ENCODE data around the gene GABPA.

Gene GABPA

DNA sequence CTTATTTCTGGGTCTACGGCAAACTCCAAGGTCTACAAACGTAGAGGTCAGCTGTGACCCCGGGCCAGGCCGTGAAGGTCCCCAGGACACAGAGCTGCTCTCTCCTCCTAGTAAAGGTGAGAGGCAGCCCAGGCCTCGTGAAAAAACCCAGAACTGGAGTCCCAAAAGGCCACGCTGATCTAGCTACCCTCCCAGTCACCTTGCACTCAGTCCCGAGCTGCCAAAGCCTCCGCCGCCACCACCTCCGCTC lies 193 bp upstream of the GABPA start:
- Histone ChIP-seq H3K27me3 (replicated peaks; ENCODE audit: insufficient read depth, low read length) (no peaks in the 10 kb centered on the region), H2AFZ (ENCODE audit: low read length) (peak overlapping the region; percentile 61; the same call in 1 of the 2 replicates), H3K36me3 (replicated peaks; ENCODE audit: insufficient read depth, low read length) (peaks cover under 1% of the 10 kb centered on the region; the same call in 1 of the 2 replicates), H3F3A (ENCODE audit: insufficient read depth, low read length) (peaks cover 12% of the 10 kb centered on the region; the same call in 1 of the 2 replicates), H3K79me2 (ENCODE audit: low read length) (peaks cover 88% of the 10 kb centered on the region), H3K27ac (ENCODE audit: low read length) (peak overlapping the region; percentile 99), H3K9ac (ENCODE audit: low read length) (peak overlapping the region; percentile 95), H3K4me3 (ENCODE audit: low read length) (peak overlapping the region; percentile 97), H3K4me2 (ENCODE audit: low read depth, low read length) (peak overlapping the region; percentile 89), H3K9me2 (replicated peaks; ENCODE audit: insufficient read depth, low read length) (no peaks in the 10 kb centered on the region), H4K20me1 (ENCODE audit: insufficient read depth, low read length) (no peaks in the 10 kb centered on the region), H3K9me3 (replicated peaks; ENCODE audit: insufficient read depth, low read length) (no peaks in the 10 kb centered on the region), H3K4me1 (ENCODE audit: low read length) (peaks cover 24% of the 10 kb centered on the region)
- no peak for DNase-seq
- no peak for TF ChIP-seq EZH2phosphoT487 (IDR thresholded peaks at IDR 0.05; ENCODE audit: low read length)
- TF ChIP-seq CTCF (IDR thresholded peaks at IDR 0.05; ENCODE audit: low read length) = no peak
- no peak for TF ChIP-seq EZH2 (optimal IDR thresholded peaks at IDR 0.05; ENCODE audit: low read depth, low read length)

GRCh38 chr21:25735646-25736597 lies 1.1 kb downstream of the GABPA start:
- H3K4me1 ChIP-seq (ENCODE audit: low read length) = peaks cover 24% of the 10 kb centered on the region
- TF ChIP-seq EZH2 (optimal IDR thresholded peaks at IDR 0.05; ENCODE audit: low read depth, low read length) = no peak
- no peak for TF ChIP-seq EZH2phosphoT487 (IDR thresholded peaks at IDR 0.05; ENCODE audit: low read length)
- no peak for TF ChIP-seq CTCF (IDR thresholded peaks at IDR 0.05; ENCODE audit: low read length)
- no peaks in the 10 kb centered on the region for H3K36me3 ChIP-seq (replicated peaks; ENCODE audit: insufficient read depth, low read length)
- H3K27ac ChIP-seq (ENCODE audit: low read length) = peak overlapping the region; percentile 99
- no peaks in the 10 kb centered on the region for H4K20me1 ChIP-seq (ENCODE audit: insufficient read depth, low read length)
- peak overlapping the region; percentile 95 for H3K9ac ChIP-seq (ENCODE audit: low read length)
- H3K4me3 ChIP-seq (ENCODE audit: low read length) = peak overlapping the region; percentile 97
- peak overlapping the region; percentile 95 for H2AFZ ChIP-seq (ENCODE audit: low read length)
- H3K79me2 ChIP-seq (ENCODE audit: low read length) = peaks cover 89% of the 10 kb centered on the region
- peaks cover 12% of the 10 kb centered on the region; the same call in 1 of the 2 replicates for H3F3A ChIP-seq (ENCODE audit: insufficient read depth, low read length)
- H3K9me3 ChIP-seq (replicated peaks; ENCODE audit: insufficient read depth, low read length) = no peaks in the 10 kb centered on the region
- DNase-seq = peak; percentile 72
- H3K27me3 ChIP-seq (replicated peaks; ENCODE audit: insufficient read depth, low read length) = no peaks in the 10 kb centered on the region
- no peaks in the 10 kb centered on the region for H3K9me2 ChIP-seq (replicated peaks; ENCODE audit: insufficient read depth, low read length)
- peak overlapping the region; percentile 93 for H3K4me2 ChIP-seq (ENCODE audit: low read depth, low read length)

- peaks cover 12% of the 10 kb centered on the region; the same call in 1 of the 2 replicates for H3F3A ChIP-seq (ENCODE audit: insufficient read depth, low read length)
- H4K20me1 ChIP-seq (ENCODE audit: insufficient read depth, low read length) = no peaks in the 10 kb centered on the region
- H3K4me1 ChIP-seq (ENCODE audit: low read length) = peaks cover 24% of the 10 kb centered on the region
- H3K79me2 ChIP-seq (ENCODE audit: low read length) = peaks cover 74% of the 10 kb centered on the region
- TF ChIP-seq CTCF (IDR thresholded peaks at IDR 0.05; ENCODE audit: low read length) = no peak
- no peak for TF ChIP-seq EZH2 (optimal IDR thresholded peaks at IDR 0.05; ENCODE audit: low read depth, low read length)
- no peak for TF ChIP-seq EZH2phosphoT487 (IDR thresholded peaks at IDR 0.05; ENCODE audit: low read length)
- no peaks in the 10 kb centered on the region for H3K27me3 ChIP-seq (replicated peaks; ENCODE audit: insufficient read depth, low read length)
- H3K9me3 ChIP-seq (replicated peaks; ENCODE audit: insufficient read depth, low read length) = no peaks in the 10 kb centered on the region
- no peak overlapping the region for H3K9ac ChIP-seq (ENCODE audit: low read length)
- no peaks in the 10 kb centered on the region for H3K36me3 ChIP-seq (replicated peaks; ENCODE audit: insufficient read depth, low read length)
- no peak overlapping the region for H3K27ac ChIP-seq (ENCODE audit: low read length)
- no peak overlapping the region for H3K4me2 ChIP-seq (ENCODE audit: low read depth, low read length)
- H2AFZ ChIP-seq (ENCODE audit: low read length) = no peak overlapping the region
- H3K9me2 ChIP-seq (replicated peaks; ENCODE audit: insufficient read depth, low read length) = no peaks in the 10 kb centered on the region
- H3K4me3 ChIP-seq (ENCODE audit: low read length) = no peak overlapping the region
- DNase-seq = no peak
Observed at GRCh38 chr21:25737421-25737820, 2.6 kb downstream of the GABPA start.
